HAP-1 (cell line): ENCODE measurements around the gene GALNT5.
A peak's percentile ranks its signal among the peaks of the same experiment; 100 is the strongest.

Source experiments
- DNase-seq, 2 experiments: peaks; one replicate each; pipeline ENCODE4 v3.0.0-alpha.2; 2016 to 2020; ENCODE audit warnings: low spot score in 2 of 2
- H3K27me3 ChIP-seq: fragments of 250-450 bp; sonication (Bioruptor Pico); 2 replicates; pipeline ENCODE4 v1.5.1; 2020; ENCODE audit warnings: low read depth, mild to moderate bottlenecking, moderate library complexity
- H3K36me3 ChIP-seq: fragments of 250-450 bp; sonication (Bioruptor Pico); replicated peaks from 2 replicates; pipeline ENCODE4 v1.5.1; 2020; ENCODE audit warnings: mild to moderate bottlenecking
- H3K4me1 ChIP-seq: fragments of 250-450 bp; sonication (Bioruptor Pico); 2 replicates; pipeline ENCODE4 v1.5.1; 2020; ENCODE audit warnings: mild to moderate bottlenecking
- H3K4me3 ChIP-seq: fragments of 250-450 bp; sonication (Bioruptor Pico); 2 replicates; pipeline ENCODE4 v1.5.1; 2020; ENCODE audit warnings: mild to moderate bottlenecking, moderate library complexity
- H3K9me3 ChIP-seq: fragments of 250-450 bp; sonication (Bioruptor Pico); 2 replicates; pipeline ENCODE4 v1.5.1; 2020; ENCODE audit warnings: mild to moderate bottlenecking, moderate library complexity
- in situ Hi-C: fragments of 300-500 bp; cut with MboI; formaldehyde crosslinking; loops from 3 replicates; pipeline ENCODE4 v1.14.3; 2020; ENCODE audit warnings: low sequenced_read_pairs, inconsistent platforms, mixed read lengths

GALNT5 gene

GRCh38 chr2:157236404-157236803 lies 21.1 kb upstream of the GALNT5 start:
- H3K4me1 ChIP-seq = peaks cover 4% of the 10 kb centered on the region
- no peaks in the 10 kb centered on the region for H3K27me3 ChIP-seq
- no peak for DNase-seq
- no peaks in the 10 kb centered on the region for H3K36me3 ChIP-seq
- no peak overlapping the region for H3K4me3 ChIP-seq
- in situ Hi-C loops = no loop called here
- H3K9me3 ChIP-seq = no peaks in the 10 kb centered on the region

- Histone ChIP-seq H3K4me3 (no peak overlapping the region), H3K27me3 (no peaks in the 10 kb centered on the region), H3K36me3 (no peaks in the 10 kb centered on the region), H3K4me1 (no peaks in the 10 kb centered on the region), H3K9me3 (no peaks in the 10 kb centered on the region)
- in situ Hi-C loops = no loop called here
- DNase-seq = no peak
These were observed 19.2 kb upstream of the GALNT5 start for GRCh38 chr2:157238296-157238695.

- in situ Hi-C loops = no loop called here
- Histone ChIP-seq H3K36me3 (no peaks in the 10 kb centered on the region), H3K4me1 (peaks cover 29% of the 10 kb centered on the region)
These were observed 12.8 kb upstream of the GALNT5 start for GRCh38 chr2:157244691-157245090.

GRCh38 chr2:157245144-157245840 lies 12.2 kb upstream of the GALNT5 start:
- no peak for DNase-seq
- no peak overlapping the region for H3K4me3 ChIP-seq
- H3K4me1 ChIP-seq = peaks cover 29% of the 10 kb centered on the region
- H3K27me3 ChIP-seq = no peaks in the 10 kb centered on the region
- in situ Hi-C loops = no loop called here
- no peaks in the 10 kb centered on the region for H3K36me3 ChIP-seq
- no peaks in the 10 kb centered on the region for H3K9me3 ChIP-seq

More at GRCh38 chr2:157244691-157245090, 12.8 kb upstream of the GALNT5 start:
- Histone ChIP-seq H3K27me3 (no peaks in the 10 kb centered on the region), H3K4me3 (no peak overlapping the region), H3K9me3 (no peaks in the 10 kb centered on the region)
- DNase-seq = no peak

- in situ Hi-C loops = no loop called here
- Histone ChIP-seq H3K9me3 (no peaks in the 10 kb centered on the region), H3K4me1 (peaks cover 29% of the 10 kb centered on the region), H3K27me3 (no peaks in the 10 kb centered on the region), H3K4me3 (no peak overlapping the region), H3K36me3 (no peaks in the 10 kb centered on the region)
- peak; percentile 81 to 95 for DNase-seq
These were observed 11.4 kb upstream of the GALNT5 start for GRCh38 chr2:157245846-157246764.

- Histone ChIP-seq H3K27me3 (no peaks in the 10 kb centered on the region), H3K36me3 (no peaks in the 10 kb centered on the region), H3K4me3 (no peak overlapping the region), H3K4me1 (peaks cover 29% of the 10 kb centered on the region), H3K9me3 (no peaks in the 10 kb centered on the region)
- in situ Hi-C loops = no loop called here
- DNase-seq = peak; percentile 70 to 94
These were observed 10.6 kb upstream of the GALNT5 start for GRCh38 chr2:157246765-157247407.

- Histone ChIP-seq H3K9me3 (no peaks in the 10 kb centered on the region), H3K36me3 (no peaks in the 10 kb centered on the region), H3K27me3 (no peaks in the 10 kb centered on the region), H3K4me3 (no peak overlapping the region), H3K4me1 (peaks cover 17% of the 10 kb centered on the region)
- no peak for DNase-seq
- in situ Hi-C loops = no loop called here
These were observed 6.7 kb upstream of the GALNT5 start for GRCh38 chr2:157250836-157251235.

GRCh38 chr2:157251932-157252331 lies 5.6 kb upstream of the GALNT5 start:
- DNase-seq = no peak
- Histone ChIP-seq H3K4me3 (no peak overlapping the region), H3K36me3 (no peaks in the 10 kb centered on the region), H3K9me3 (no peaks in the 10 kb centered on the region), H3K27me3 (no peaks in the 10 kb centered on the region), H3K4me1 (peaks cover 9% of the 10 kb centered on the region)
- in situ Hi-C loops = no loop called here

- no peaks in the 10 kb centered on the region for H3K9me3 ChIP-seq
- H3K4me3 ChIP-seq = no peak overlapping the region
- no peak for DNase-seq
- no peaks in the 10 kb centered on the region for H3K36me3 ChIP-seq
- peaks cover 8% of the 10 kb centered on the region for H3K4me1 ChIP-seq
- in situ Hi-C loops = no loop called here
- H3K27me3 ChIP-seq = no peaks in the 10 kb centered on the region
These were observed 5.0 kb upstream of the GALNT5 start for GRCh38 chr2:157252529-157252928.

GRCh38 chr2:157254041-157254440 lies 3.5 kb upstream of the GALNT5 start:
- in situ Hi-C loops = no loop called here
- Histone ChIP-seq H3K9me3 (no peaks in the 10 kb centered on the region), H3K4me1 (peaks cover 8% of the 10 kb centered on the region), H3K36me3 (no peaks in the 10 kb centered on the region), H3K27me3 (no peaks in the 10 kb centered on the region), H3K4me3 (no peak overlapping the region)
- no peak for DNase-seq

- in situ Hi-C loops = no loop called here
These were observed 1.8 kb upstream of the GALNT5 start for GRCh38 chr2:157255746-157256145.

GRCh38 chr2:157256626-157257025 lies 879 bp upstream of the GALNT5 start:
- H3K27me3 ChIP-seq = no peaks in the 10 kb centered on the region
- DNase-seq = no peak
- H3K4me3 ChIP-seq = no peak overlapping the region
- no peaks in the 10 kb centered on the region for H3K36me3 ChIP-seq
- peaks cover 14% of the 10 kb centered on the region for H3K4me1 ChIP-seq
- H3K9me3 ChIP-seq = no peaks in the 10 kb centered on the region
- in situ Hi-C loops = no loop called here

More at GRCh38 chr2:157255746-157256145, 1.8 kb upstream of the GALNT5 start:
- H3K36me3 ChIP-seq = no peaks in the 10 kb centered on the region
- no peak for DNase-seq
- no peaks in the 10 kb centered on the region for H3K27me3 ChIP-seq
- H3K9me3 ChIP-seq = no peaks in the 10 kb centered on the region
- H3K4me1 ChIP-seq = peaks cover 10% of the 10 kb centered on the region
- no peak overlapping the region for H3K4me3 ChIP-seq

GRCh38 chr2:157258520-157259326 lies 1.2 kb downstream of the GALNT5 start:
- peaks cover 17% of the 10 kb centered on the region for H3K4me1 ChIP-seq
- H3K9me3 ChIP-seq = no peaks in the 10 kb centered on the region; the same call in 1 of the 2 replicates
- H3K27me3 ChIP-seq = no peaks in the 10 kb centered on the region
- no peaks in the 10 kb centered on the region for H3K36me3 ChIP-seq
- peak overlapping the region; percentile 27 for H3K4me3 ChIP-seq
- in situ Hi-C loops = no loop called here
- DNase-seq = peak in 1 of 2 experiments; percentile 13
